WTC11 (cell line): ENCODE results near the gene PPP1R14B. TPM values are rescaled to one million over a fixed set of nuclear protein-coding genes. Genes with fewer than 3 reads are reported as not detected.
A peak's percentile ranks its signal among the peaks of the same experiment; 100 is the strongest.

ENCODE experiments used
- ATAC-seq: fragments of 200-7000 bp; cut with Tn5 transposase; 2 replicates; pipeline ENCODE4 v1.10.0; 2021; ENCODE audit warnings: mild to moderate bottlenecking, moderate library complexity
- CTCF ChIA-PET: fragments of 300-600 bp; sonication (Branson Sonifier 250); formaldehyde crosslinking; loops from one replicate; lab custom pipeline; 2021; ENCODE audit warnings: antibody characterized with exemption; lab: Charles Lee
- POLR2A ChIA-PET: fragments of 350-600 bp; sonication (Branson Sonifier 250); formaldehyde crosslinking; loops from one replicate; lab custom pipeline; 2021; ENCODE audit warnings: antibody characterized with exemption; lab: Charles Lee
- DNase-seq: peaks from one replicate; pipeline ENCODE4 v3.0.0; 2021; ENCODE audit warnings: low spot score
- H3K27ac Mint-ChIP-seq: 2 replicates; pipeline ENCODE4 v1.8.0; 2021; ENCODE audit warnings: mixed read lengths
- H3K27me3 Mint-ChIP-seq: 2 replicates; pipeline ENCODE4 v1.8.0; 2021; ENCODE audit warnings: low read depth, mild to moderate bottlenecking, moderate library complexity, mixed read lengths
- H3K36me3 Mint-ChIP-seq: 2 replicates; pipeline ENCODE4 v1.8.0; 2021; ENCODE audit warnings: mixed read lengths
- H3K4me1 Mint-ChIP-seq: 2 replicates; pipeline ENCODE4 v1.8.0; 2022; ENCODE audit warnings: mixed read lengths
- H3K4me3 Mint-ChIP-seq: 2 replicates; pipeline ENCODE4 v1.8.0; 2021; ENCODE audit warnings: mild to moderate bottlenecking, moderate library complexity, mixed read lengths
- H3K9me3 Mint-ChIP-seq: 2 replicates; pipeline ENCODE4 v1.8.0; 2021; ENCODE audit warnings: mixed read lengths
- AFF4 ChIP-seq: sonication (generic); formaldehyde crosslinking; IDR thresholded peaks from 2 replicates; pipeline ENCODE4 v1.8.1; 2023; ENCODE audit warnings: mild to moderate bottlenecking, missing genetic modification reagents, borderline replicate concordance
- CREB1 ChIP-seq: sonication (generic); formaldehyde crosslinking; IDR thresholded peaks from 2 replicates; pipeline ENCODE4 v1.8.0; 2023; ENCODE audit warnings: mild to moderate bottlenecking, missing genetic modification reagents
- CREM ChIP-seq: sonication (generic); formaldehyde crosslinking; IDR thresholded peaks from 2 replicates; pipeline ENCODE4 v1.8.1; 2022; ENCODE audit warnings: mild to moderate bottlenecking, missing genetic modification reagents, moderate library complexity
- ETV6 ChIP-seq: sonication (generic); formaldehyde crosslinking; IDR thresholded peaks from 2 replicates; pipeline ENCODE4 v1.8.1; 2022; ENCODE audit warnings: mild to moderate bottlenecking, missing genetic modification reagents
- FOXJ3 ChIP-seq: sonication (generic); formaldehyde crosslinking; IDR thresholded peaks from 2 replicates; pipeline ENCODE4 v1.9.0; 2021; ENCODE audit warnings: missing genetic modification reagents, mild to moderate bottlenecking, borderline replicate concordance
- FOXK1 ChIP-seq: sonication (generic); formaldehyde crosslinking; IDR thresholded peaks from 2 replicates; pipeline ENCODE4 v1.8.0; 2022; ENCODE audit warnings: mild to moderate bottlenecking, moderate library complexity, missing genetic modification reagents
- FOXP1 ChIP-seq: sonication (generic); formaldehyde crosslinking; IDR thresholded peaks from 2 replicates; pipeline ENCODE4 v1.8.0; 2022; ENCODE audit warnings: missing genetic modification reagents, mild to moderate bottlenecking, moderate library complexity, borderline replicate concordance
- GRHL2 ChIP-seq: fragments of 250-450 bp; sonication (Bioruptor Pico); IDR thresholded peaks from 2 replicates; pipeline ENCODE4 v1.8.0; 2022; ENCODE audit warnings: mild to moderate bottlenecking, moderate library complexity; ENCODE audit not compliant: insufficient replicate concordance, severe bottlenecking
- NFYB ChIP-seq: sonication (generic); formaldehyde crosslinking; conservative IDR thresholded peaks from 2 replicates; pipeline ENCODE4 v1.8.0; 2022; ENCODE audit warnings: low read depth, missing genetic modification reagents
- OVOL2 ChIP-seq: fragments of 250-450 bp; sonication (Bioruptor Pico); IDR thresholded peaks from 2 replicates; pipeline ENCODE4 v1.9.0; 2021; ENCODE audit warnings: mild to moderate bottlenecking, borderline replicate concordance
- RORB ChIP-seq: fragments of 250-450 bp; sonication (Bioruptor Pico); IDR thresholded peaks from 2 replicates; pipeline ENCODE4 v1.9.0; 2021; ENCODE audit warnings: mild to moderate bottlenecking
- TCF7 ChIP-seq: sonication (generic); formaldehyde crosslinking; IDR thresholded peaks from 2 replicates; pipeline ENCODE4 v1.8.0; 2022; ENCODE audit warnings: mild to moderate bottlenecking, low read depth, missing genetic modification reagents, moderate library complexity
- TEAD1 ChIP-seq: sonication (generic); formaldehyde crosslinking; IDR thresholded peaks from 2 replicates; pipeline ENCODE4 v1.8.0; 2022; ENCODE audit warnings: mild to moderate bottlenecking, missing genetic modification reagents
- ZNF263 ChIP-seq: sonication (generic); formaldehyde crosslinking; IDR thresholded peaks from 2 replicates; pipeline ENCODE4 v1.8.1; 2022; ENCODE audit warnings: low read depth, mild to moderate bottlenecking, moderate library complexity, missing genetic modification reagents
- ZNF671 ChIP-seq: fragments of 250-450 bp; sonication (Bioruptor Pico); IDR thresholded peaks from 2 replicates; pipeline ENCODE4 v1.8.0; 2021; ENCODE audit warnings: mild to moderate bottlenecking
- total RNA-seq: library from RNA; stranded (reverse); gene quantifications from 3 replicates; pipeline ENCODE4 v1.2.3, GENCODE V29; 2021
- TF ChIP-seq, protein P1 (sequence below): sonication (generic); formaldehyde crosslinking; IDR thresholded peaks from 2 replicates; pipeline ENCODE4 v1.8.1; 2023; ENCODE audit warnings: mild to moderate bottlenecking, missing genetic modification reagents
- TF ChIP-seq, protein P2 (sequence below): sonication (generic); formaldehyde crosslinking; IDR thresholded peaks from 2 replicates; pipeline ENCODE4 v1.8.0; 2023; ENCODE audit warnings: missing genetic modification reagents, mild to moderate bottlenecking, borderline replicate concordance
- TF ChIP-seq, protein P3 (sequence below): sonication (generic); formaldehyde crosslinking; conservative IDR thresholded peaks from 2 replicates; pipeline ENCODE4 v1.8.1; 2023; ENCODE audit warnings: mild to moderate bottlenecking, low read depth, missing genetic modification reagents, moderate library complexity

The PPP1R14B gene
- total RNA-seq, 1 experiment from 2014 or later: 471 TPM

- TF ChIP-seq OVOL2: no peak
- no peak for TF ChIP-seq TEAD1 (CRISPR knock-in tag)
- no peak for TF ChIP-seq RORB
- no peak for TF ChIP-seq TCF7 (CRISPR knock-in tag)
- TF ChIP-seq ZNF263 (CRISPR knock-in tag): no peak
- no peak for TF ChIP-seq ZNF671 (CRISPR knock-in tag)
- TF ChIP-seq GRHL2 (CRISPR knock-in tag): no peak
- TF ChIP-seq, all 79 proteins: peak for 0
Measured at GRCh38 chr11:64231546-64231945, 15.2 kb downstream of the PPP1R14B start (continued).

DNA sequence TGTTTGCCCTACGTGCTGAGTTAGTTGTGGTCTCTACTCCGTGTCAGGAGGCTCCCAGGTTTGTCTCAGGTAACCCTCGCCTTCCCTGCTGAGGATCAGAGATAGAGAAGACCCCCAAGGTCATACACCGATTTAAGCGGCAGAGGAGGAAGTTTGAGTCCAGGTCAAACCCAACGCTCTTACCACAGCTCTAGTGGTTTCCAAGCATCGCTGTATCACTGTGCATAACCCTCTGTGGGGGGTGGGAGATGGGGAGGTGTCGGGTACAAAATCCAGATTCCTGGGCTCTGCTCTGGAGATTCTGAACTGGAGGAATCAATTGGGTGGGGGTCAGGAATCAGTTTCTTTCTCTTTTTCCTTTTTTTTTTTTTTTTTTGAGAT lies 15.8 kb downstream of the PPP1R14B start:
- Mint-ChIP-seq H3K9me3 (no peaks in the 10 kb centered on the region), H3K4me1 (peaks cover 37% of the 10 kb centered on the region), H3K36me3 (peaks cover 3% of the 10 kb centered on the region; the same call in 1 of the 2 replicates), H3K27me3 (peaks cover 16% of the 10 kb centered on the region)
- TF ChIP-seq AFF4: no peak
- no peak for TF ChIP-seq FOXJ3 (CRISPR knock-in tag)
- TF ChIP-seq, protein P1, sequence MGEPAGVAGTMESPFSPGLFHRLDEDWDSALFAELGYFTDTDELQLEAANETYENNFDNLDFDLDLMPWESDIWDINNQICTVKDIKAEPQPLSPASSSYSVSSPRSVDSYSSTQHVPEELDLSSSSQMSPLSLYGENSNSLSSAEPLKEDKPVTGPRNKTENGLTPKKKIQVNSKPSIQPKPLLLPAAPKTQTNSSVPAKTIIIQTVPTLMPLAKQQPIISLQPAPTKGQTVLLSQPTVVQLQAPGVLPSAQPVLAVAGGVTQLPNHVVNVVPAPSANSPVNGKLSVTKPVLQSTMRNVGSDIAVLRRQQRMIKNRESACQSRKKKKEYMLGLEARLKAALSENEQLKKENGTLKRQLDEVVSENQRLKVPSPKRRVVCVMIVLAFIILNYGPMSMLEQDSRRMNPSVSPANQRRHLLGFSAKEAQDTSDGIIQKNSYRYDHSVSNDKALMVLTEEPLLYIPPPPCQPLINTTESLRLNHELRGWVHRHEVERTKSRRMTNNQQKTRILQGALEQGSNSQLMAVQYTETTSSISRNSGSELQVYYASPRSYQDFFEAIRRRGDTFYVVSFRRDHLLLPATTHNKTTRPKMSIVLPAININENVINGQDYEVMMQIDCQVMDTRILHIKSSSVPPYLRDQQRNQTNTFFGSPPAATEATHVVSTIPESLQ: no peak
- TF ChIP-seq, all 79 proteins: peak for 0
- Mint-ChIP-seq H3K27ac (peak overlapping the region; percentile 90; the same call in 1 of the 2 replicates), H3K4me3 (peak overlapping the region; percentile 82)
- CTCF ChIA-PET: interaction anchor here (1.0 to 2.8 kb wide), 5 partner anchors 17 to 74 kb away, joined by 3 to 25 read pairs (median 3); partner anchors contain the start of gene PLCB3
- DNase-seq (no peak), ATAC-seq (no peak)
- POLR2A ChIA-PET: interaction anchor here (0.7 to 1.3 kb wide), 3 partner anchors 10 to 87 kb away, joined by 3 to 7 read pairs (median 4); partner anchors contain the start of genes FKBP2 and PRDX5

- Mint-ChIP-seq H3K4me3 (peak within 1 kb of the TSS; percentile 82), H3K4me1 (peaks cover 36% of the 10 kb centered on the region), H3K27ac (peak within 1 kb of the TSS; percentile 90), H3K27me3 (peaks cover 16% of the 10 kb centered on the region), H3K9me3 (no peaks in the 10 kb centered on the region), H3K36me3 (peaks cover 1% of the 10 kb centered on the region; the same call in 1 of the 2 replicates)
- ChIA-PET CTCF (interaction anchor here (0.6 to 2.8 kb wide), 5 partner anchors 17 to 126 kb away, joined by 3 to 25 read pairs (median 3); partner anchors contain the start of gene PLCB3), POLR2A (interaction anchor here (0.5 to 1.0 kb wide), 4 partner anchors 21 to 221 kb away, joined by 3 to 5 read pairs (median 3); partner anchors contain the start of genes PRDX5 and STIP1)
- DNase-seq: peak; percentile 96
- peak; percentile 53 for ATAC-seq
- TF ChIP-seq CREB1 (CRISPR knock-in tag): peak; percentile 51; the same call in 1 of the 2 replicates
- TF ChIP-seq CREM (CRISPR knock-in tag): 0 out of 2 replicates have a peak, but pooled peaks have one; percentile 25
- TF ChIP-seq FOXK1 (CRISPR knock-in tag): peak; percentile 58
- TF ChIP-seq, protein P2, sequence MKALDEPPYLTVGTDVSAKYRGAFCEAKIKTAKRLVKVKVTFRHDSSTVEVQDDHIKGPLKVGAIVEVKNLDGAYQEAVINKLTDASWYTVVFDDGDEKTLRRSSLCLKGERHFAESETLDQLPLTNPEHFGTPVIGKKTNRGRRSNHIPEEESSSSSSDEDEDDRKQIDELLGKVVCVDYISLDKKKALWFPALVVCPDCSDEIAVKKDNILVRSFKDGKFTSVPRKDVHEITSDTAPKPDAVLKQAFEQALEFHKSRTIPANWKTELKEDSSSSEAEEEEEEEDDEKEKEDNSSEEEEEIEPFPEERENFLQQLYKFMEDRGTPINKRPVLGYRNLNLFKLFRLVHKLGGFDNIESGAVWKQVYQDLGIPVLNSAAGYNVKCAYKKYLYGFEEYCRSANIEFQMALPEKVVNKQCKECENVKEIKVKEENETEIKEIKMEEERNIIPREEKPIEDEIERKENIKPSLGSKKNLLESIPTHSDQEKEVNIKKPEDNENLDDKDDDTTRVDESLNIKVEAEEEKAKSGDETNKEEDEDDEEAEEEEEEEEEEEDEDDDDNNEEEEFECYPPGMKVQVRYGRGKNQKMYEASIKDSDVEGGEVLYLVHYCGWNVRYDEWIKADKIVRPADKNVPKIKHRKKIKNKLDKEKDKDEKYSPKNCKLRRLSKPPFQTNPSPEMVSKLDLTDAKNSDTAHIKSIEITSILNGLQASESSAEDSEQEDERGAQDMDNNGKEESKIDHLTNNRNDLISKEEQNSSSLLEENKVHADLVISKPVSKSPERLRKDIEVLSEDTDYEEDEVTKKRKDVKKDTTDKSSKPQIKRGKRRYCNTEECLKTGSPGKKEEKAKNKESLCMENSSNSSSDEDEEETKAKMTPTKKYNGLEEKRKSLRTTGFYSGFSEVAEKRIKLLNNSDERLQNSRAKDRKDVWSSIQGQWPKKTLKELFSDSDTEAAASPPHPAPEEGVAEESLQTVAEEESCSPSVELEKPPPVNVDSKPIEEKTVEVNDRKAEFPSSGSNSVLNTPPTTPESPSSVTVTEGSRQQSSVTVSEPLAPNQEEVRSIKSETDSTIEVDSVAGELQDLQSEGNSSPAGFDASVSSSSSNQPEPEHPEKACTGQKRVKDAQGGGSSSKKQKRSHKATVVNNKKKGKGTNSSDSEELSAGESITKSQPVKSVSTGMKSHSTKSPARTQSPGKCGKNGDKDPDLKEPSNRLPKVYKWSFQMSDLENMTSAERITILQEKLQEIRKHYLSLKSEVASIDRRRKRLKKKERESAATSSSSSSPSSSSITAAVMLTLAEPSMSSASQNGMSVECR (CRISPR knock-in tag): no peak
- 0 out of 2 replicates have a peak, but pooled peaks have one; percentile 35 for TF ChIP-seq ETV6 (CRISPR knock-in tag)
- TF ChIP-seq, protein P3, sequence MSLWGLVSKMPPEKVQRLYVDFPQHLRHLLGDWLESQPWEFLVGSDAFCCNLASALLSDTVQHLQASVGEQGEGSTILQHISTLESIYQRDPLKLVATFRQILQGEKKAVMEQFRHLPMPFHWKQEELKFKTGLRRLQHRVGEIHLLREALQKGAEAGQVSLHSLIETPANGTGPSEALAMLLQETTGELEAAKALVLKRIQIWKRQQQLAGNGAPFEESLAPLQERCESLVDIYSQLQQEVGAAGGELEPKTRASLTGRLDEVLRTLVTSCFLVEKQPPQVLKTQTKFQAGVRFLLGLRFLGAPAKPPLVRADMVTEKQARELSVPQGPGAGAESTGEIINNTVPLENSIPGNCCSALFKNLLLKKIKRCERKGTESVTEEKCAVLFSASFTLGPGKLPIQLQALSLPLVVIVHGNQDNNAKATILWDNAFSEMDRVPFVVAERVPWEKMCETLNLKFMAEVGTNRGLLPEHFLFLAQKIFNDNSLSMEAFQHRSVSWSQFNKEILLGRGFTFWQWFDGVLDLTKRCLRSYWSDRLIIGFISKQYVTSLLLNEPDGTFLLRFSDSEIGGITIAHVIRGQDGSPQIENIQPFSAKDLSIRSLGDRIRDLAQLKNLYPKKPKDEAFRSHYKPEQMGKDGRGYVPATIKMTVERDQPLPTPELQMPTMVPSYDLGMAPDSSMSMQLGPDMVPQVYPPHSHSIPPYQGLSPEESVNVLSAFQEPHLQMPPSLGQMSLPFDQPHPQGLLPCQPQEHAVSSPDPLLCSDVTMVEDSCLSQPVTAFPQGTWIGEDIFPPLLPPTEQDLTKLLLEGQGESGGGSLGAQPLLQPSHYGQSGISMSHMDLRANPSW: no peak
- peak; percentile 46 for TF ChIP-seq NFYB (CRISPR knock-in tag)
- TF ChIP-seq FOXP1 (CRISPR knock-in tag): peak; percentile 9; the same call in 1 of the 2 replicates
- peak; percentile 44; the same call in 1 of the 2 replicates for TF ChIP-seq TEAD1 (CRISPR knock-in tag)
Measured at GRCh38 chr11:64230171-64230984, 16.4 kb downstream of the PPP1R14B start, which contains the start of gene DNAJC4. Gene DNAJC4 (plus strand): TSS chr11:64230548. CDS start chr11:64230855, 307 bp downstream.
